SH-SY5Y (cell line): Measurements from ENCODE around the gene MBD2.

Experiments
- GATA2 ChIP-seq: IDR thresholded peaks from 2 replicates; pipeline ENCODE4 v1.6.1; 2011; ENCODE audit warnings: mild to moderate bottlenecking, low read depth, low read length
- GATA3 ChIP-seq: IDR thresholded peaks from 2 replicates; pipeline ENCODE4 v1.6.1; 2011; ENCODE audit warnings: low read depth, mild to moderate bottlenecking, low read length, moderate library complexity

DNA sequence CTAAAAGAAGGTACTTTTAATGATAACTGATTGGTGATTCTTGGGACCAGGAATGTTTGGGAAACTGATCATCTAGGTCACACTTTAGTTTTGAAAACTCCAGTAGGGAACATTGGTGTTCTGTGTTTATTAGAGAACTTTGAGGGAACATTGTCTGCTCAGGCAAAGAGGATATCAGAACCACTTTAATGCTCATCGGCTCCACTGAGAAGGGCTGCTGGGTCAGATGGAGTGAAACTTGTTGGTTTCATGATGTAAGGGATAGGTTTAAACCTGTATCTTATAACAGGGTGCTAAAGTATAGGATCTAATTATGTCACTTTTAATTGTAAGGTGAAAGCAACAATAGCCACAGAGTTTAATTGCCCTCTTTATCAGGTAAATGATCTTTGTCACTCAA is 30.7 kb upstream of the MBD2 start:
- TF ChIP-seq GATA3 (no peak), GATA2 (no peak)
